Muscle layer of colon (tissue), 2 donors: ENCODE data around the gene CSPG5.

Experiments
- H3K27ac ChIP-seq: one replicate; pipeline ENCODE4 v1.7.0; 2013; ENCODE audit warnings: low read depth, mild to moderate bottlenecking, low read length, moderate library complexity
- H3K27me3 ChIP-seq, 2 donors: one replicate each; pipeline ENCODE4 v1.7.0; 2013; ENCODE audit warnings: low read length in 2 of 2, mild to moderate bottlenecking in 2 of 2; ENCODE audit not compliant: insufficient read depth in 2 of 2, control insufficient read depth in 1 of 2
- H3K36me3 ChIP-seq: one replicate; pipeline ENCODE4 v1.7.0; 2013; ENCODE audit warnings: mild to moderate bottlenecking, low read length; ENCODE audit not compliant: insufficient read depth
- H3K4me1 ChIP-seq: one replicate; pipeline ENCODE4 v1.7.0; 2013; ENCODE audit warnings: mild to moderate bottlenecking, low read length; ENCODE audit not compliant: insufficient read depth
- H3K4me3 ChIP-seq, 2 donors: one replicate each; pipeline ENCODE4 v1.7.0; 2013; ENCODE audit warnings: low read length in 2 of 2, low read depth in 1 of 2, mild to moderate bottlenecking in 1 of 2, moderate library complexity in 1 of 2
- H3K9ac ChIP-seq: one replicate; pipeline ENCODE4 v1.7.0; 2013; ENCODE audit warnings: low read length
- H3K9me3 ChIP-seq: one replicate; pipeline ENCODE4 v1.7.0; 2013; ENCODE audit warnings: mild to moderate bottlenecking, low read length
- donor health status: abdominal sarcoma.
- donor health status: Adenocarcinoma of cecum.

CSPG5 gene

DNA sequence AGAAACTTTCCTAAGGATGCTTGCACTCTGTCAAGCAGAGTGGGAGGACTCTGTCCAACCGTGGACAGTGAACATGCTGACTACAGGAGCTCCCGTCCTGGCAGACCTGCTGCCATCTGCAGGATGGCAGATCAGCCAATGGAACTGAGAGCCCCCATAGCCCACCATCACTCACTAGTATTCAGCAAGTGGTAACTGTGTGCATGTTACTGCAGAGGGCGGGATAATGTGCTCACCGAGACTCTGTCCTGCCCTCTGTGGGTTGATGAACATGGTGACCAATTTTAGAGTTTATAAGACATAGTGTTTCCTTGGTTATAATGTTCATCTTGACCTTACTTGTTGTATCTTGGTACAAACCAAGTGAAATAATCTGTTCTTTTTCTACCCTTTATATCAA, 11.5 kb downstream of the CSPG5 start:
- Histone ChIP-seq H3K9ac (no peak overlapping the region), H3K27me3 (no peaks in the 10 kb centered on the region)

DNA sequence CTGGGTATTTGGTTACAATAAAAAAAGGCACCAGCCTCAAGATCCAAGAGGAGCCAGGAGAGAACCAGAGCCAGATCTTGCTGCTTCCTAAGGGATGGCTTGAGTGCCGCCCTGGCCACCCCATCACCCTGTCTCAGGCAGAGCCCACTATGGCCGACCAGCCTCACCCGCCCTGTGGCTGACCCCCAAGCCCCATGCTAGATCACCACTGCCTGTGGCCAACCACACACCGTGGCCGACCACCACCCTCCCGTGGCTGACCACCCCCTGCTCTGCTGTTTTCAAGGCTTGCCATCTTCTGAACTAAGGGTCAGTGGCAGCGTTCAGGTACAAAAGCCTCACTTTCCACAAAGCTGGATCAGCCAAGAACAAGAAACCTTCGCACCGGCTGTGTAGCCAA, 12.0 kb downstream of the CSPG5 start:
- H3K27me3 ChIP-seq, result no peaks in the 10 kb centered on the region
- H3K4me3 ChIP-seq, result no peak overlapping the region
- no peaks in the 10 kb centered on the region for H3K4me1 ChIP-seq
- no peaks in the 10 kb centered on the region for H3K9me3 ChIP-seq
- H3K36me3 ChIP-seq, result no peaks in the 10 kb centered on the region
- H3K27ac ChIP-seq, result no peak overlapping the region
- no peak overlapping the region for H3K9ac ChIP-seq

More for the DNA sequence above, 11.5 kb downstream of the CSPG5 start:
- H3K9me3 ChIP-seq, result no peaks in the 10 kb centered on the region
- H3K4me3 ChIP-seq, result no peak overlapping the region
- no peaks in the 10 kb centered on the region for H3K4me1 ChIP-seq
- H3K36me3 ChIP-seq, result no peaks in the 10 kb centered on the region
- no peak overlapping the region for H3K27ac ChIP-seq

DNA sequence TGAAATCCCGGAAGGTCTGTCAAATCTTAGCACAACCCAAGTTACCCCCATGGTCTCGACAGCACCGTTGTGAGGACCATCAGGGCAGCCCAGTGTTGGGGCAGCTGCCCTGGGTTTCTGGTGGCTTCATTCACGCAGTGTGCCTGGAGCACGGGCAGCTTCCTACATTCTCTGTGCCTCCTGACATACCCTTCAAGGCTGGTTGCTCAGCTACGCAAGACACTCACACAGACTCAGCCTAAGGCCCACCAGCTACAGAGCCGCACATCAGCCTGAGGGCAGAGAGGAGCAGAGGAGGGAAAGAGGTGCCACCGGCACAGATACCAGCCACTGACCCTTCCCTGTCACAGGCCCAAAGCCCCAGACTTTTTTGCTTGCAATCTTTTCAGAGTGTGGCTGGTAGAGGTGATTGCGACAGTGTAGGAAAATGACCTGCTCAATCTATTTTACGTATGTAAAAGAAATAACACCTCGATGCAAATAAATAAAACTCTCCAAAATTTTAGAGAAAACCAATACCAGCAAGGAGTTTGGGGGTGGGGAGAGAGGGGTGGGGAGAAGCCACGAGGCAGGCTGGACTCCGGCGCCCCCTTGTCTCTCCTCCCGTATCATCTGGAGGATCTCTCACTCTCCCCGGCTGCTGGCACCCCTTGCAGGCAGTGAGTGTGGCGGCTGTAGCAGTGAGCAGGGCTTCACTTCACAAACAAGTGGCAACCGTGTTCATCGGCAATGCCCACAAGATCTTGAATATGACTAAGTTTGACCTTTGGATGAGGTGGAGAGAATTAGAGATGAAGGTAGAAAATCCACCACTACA, 12.7 kb downstream of the CSPG5 start:
- no peaks in the 10 kb centered on the region for H3K27me3 ChIP-seq
- no peaks in the 10 kb centered on the region for H3K36me3 ChIP-seq
- H3K9me3 ChIP-seq, result no peaks in the 10 kb centered on the region
- H3K4me1 ChIP-seq, result no peaks in the 10 kb centered on the region
- H3K27ac ChIP-seq, result no peak overlapping the region
- no peak overlapping the region for H3K9ac ChIP-seq
- H3K4me3 ChIP-seq, result no peak overlapping the region

DNA sequence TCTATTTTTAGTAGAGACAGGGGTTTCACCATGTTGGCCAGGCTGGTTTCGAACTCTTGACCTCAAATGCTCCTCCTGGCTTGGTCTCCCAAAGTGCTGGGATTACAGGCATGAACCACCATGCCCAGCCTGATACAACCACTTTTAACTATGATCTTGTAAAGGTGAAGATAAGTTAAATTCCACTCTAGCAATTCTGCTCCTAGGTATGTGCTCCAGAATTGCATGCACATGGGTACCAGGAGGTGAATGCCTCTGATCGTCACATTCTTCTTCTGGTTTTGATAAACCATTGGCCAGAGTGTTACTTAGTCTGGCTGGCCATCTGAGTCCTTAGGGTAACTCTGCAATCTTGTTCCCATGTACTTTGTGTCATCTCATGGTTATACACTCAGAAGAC, 22.3 kb downstream of the CSPG5 start:
- H3K27ac ChIP-seq, result no peak overlapping the region

DNA sequence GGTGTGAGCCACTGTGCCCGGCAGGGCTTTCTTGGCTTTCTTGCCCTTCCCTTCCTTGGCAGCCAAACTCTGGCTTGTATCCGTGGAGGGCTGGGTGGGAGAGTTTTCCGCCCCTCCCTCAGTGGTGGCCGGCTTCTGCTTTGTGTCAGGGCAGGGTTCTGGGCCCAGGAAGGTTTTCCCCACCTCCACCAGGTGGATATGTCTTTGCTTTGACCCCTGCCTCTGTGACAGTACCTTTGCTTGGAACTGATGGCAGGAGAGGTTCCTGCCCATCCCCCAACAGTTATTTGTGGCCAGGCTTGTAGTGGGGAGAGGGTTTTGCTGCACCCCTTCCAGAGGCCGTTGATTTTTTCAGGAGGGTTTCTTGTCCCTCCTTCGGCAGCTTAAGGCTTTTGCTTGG, 24.3 kb downstream of the CSPG5 start:
- Histone ChIP-seq H3K36me3 (no peaks in the 10 kb centered on the region), H3K4me3 (no peak overlapping the region), H3K9ac (no peak overlapping the region), H3K27ac (no peak overlapping the region), H3K4me1 (peaks cover 7% of the 10 kb centered on the region), H3K27me3 (no peaks in the 10 kb centered on the region), H3K9me3 (no peaks in the 10 kb centered on the region)

More for the DNA sequence above, 22.3 kb downstream of the CSPG5 start:
- H3K27me3 ChIP-seq, result no peaks in the 10 kb centered on the region
- no peaks in the 10 kb centered on the region for H3K36me3 ChIP-seq
- no peaks in the 10 kb centered on the region for H3K9me3 ChIP-seq
- H3K9ac ChIP-seq, result no peak overlapping the region
- H3K4me3 ChIP-seq, result no peak overlapping the region
- peaks cover 7% of the 10 kb centered on the region for H3K4me1 ChIP-seq

- no peaks in the 10 kb centered on the region for H3K9me3 ChIP-seq
- H3K27me3 ChIP-seq, result no peaks in the 10 kb centered on the region
- H3K9ac ChIP-seq, result no peak overlapping the region
- H3K4me1 ChIP-seq, result peaks cover 7% of the 10 kb centered on the region
- H3K27ac ChIP-seq, result no peak overlapping the region
- H3K36me3 ChIP-seq, result no peaks in the 10 kb centered on the region
- no peak overlapping the region for H3K4me3 ChIP-seq
These were observed 25.3 kb downstream of the CSPG5 start for GRCh38 chr3:47553407-47553806.

- no peak overlapping the region for H3K9ac ChIP-seq
- no peaks in the 10 kb centered on the region for H3K9me3 ChIP-seq
- H3K27me3 ChIP-seq, result no peaks in the 10 kb centered on the region
- no peaks in the 10 kb centered on the region for H3K36me3 ChIP-seq
- H3K4me1 ChIP-seq, result peaks cover 15% of the 10 kb centered on the region
- H3K27ac ChIP-seq, result no peak overlapping the region
- peak overlapping the region; percentile 15 to 27 for H3K4me3 ChIP-seq
These were observed 36.0 kb downstream of the CSPG5 start for GRCh38 chr3:47542471-47543173.

- H3K27ac ChIP-seq, result no peak overlapping the region
These were observed 37.0 kb downstream of the CSPG5 start for GRCh38 chr3:47541583-47542108.

GRCh38 chr3:47540281-47540680, 38.4 kb downstream of the CSPG5 start:
- Histone ChIP-seq H3K4me1 (peaks cover 15% of the 10 kb centered on the region), H3K36me3 (no peaks in the 10 kb centered on the region), H3K27me3 (no peaks in the 10 kb centered on the region), H3K27ac (no peak overlapping the region), H3K9me3 (no peaks in the 10 kb centered on the region), H3K4me3 (no peak overlapping the region), H3K9ac (no peak overlapping the region)

More at GRCh38 chr3:47541583-47542108, 37.0 kb downstream of the CSPG5 start:
- H3K9ac ChIP-seq, result no peak overlapping the region
- H3K36me3 ChIP-seq, result no peaks in the 10 kb centered on the region
- H3K4me3 ChIP-seq, result no peak overlapping the region
- H3K27me3 ChIP-seq, result no peaks in the 10 kb centered on the region
- H3K9me3 ChIP-seq, result no peaks in the 10 kb centered on the region
- H3K4me1 ChIP-seq, result peaks cover 15% of the 10 kb centered on the region

GRCh38 chr3:47536967-47537366, 41.7 kb downstream of the CSPG5 start:
- Histone ChIP-seq H3K36me3 (no peaks in the 10 kb centered on the region), H3K4me1 (peaks cover 2% of the 10 kb centered on the region), H3K4me3 (no peak overlapping the region), H3K27ac (no peak overlapping the region), H3K9me3 (no peaks in the 10 kb centered on the region), H3K27me3 (no peaks in the 10 kb centered on the region), H3K9ac (no peak overlapping the region)

- no peak overlapping the region for H3K27ac ChIP-seq
- no peak overlapping the region for H3K9ac ChIP-seq
- H3K9me3 ChIP-seq, result no peaks in the 10 kb centered on the region
- H3K4me3 ChIP-seq, result no peak overlapping the region
- H3K27me3 ChIP-seq, result no peaks in the 10 kb centered on the region
- H3K4me1 ChIP-seq, result no peaks in the 10 kb centered on the region
- no peaks in the 10 kb centered on the region for H3K36me3 ChIP-seq
These were observed 42.3 kb downstream of the CSPG5 start for GRCh38 chr3:47536221-47536891.
